ENCODE measurements around the gene KCTD10. TPM values are rescaled to one million over a fixed set of nuclear protein-coding genes. Genes with fewer than 3 reads are reported as not detected.
A peak's percentile ranks its signal among the peaks of the same experiment; 100 is the strongest.

The KCTD10 gene
- total RNA-seq, 1 donor from 2014 or later: 128 TPM

GRCh38 chr12:109464642-109465351 lies 12.3 kb downstream of the KCTD10 start:
- TF ChIP-seq CTCF (IDR thresholded peaks at IDR 0.05; ENCODE audit: unreplicated experiment): no peak
- Mint-ChIP-seq H3K27me3 (ENCODE audit: unreplicated experiment) (peaks cover 6% of the 10 kb centered on the region), H3K9me3 (ENCODE audit: unreplicated experiment) (no peaks in the 10 kb centered on the region), H3K36me3 (ENCODE audit: low read depth, unreplicated experiment) (peaks cover 52% of the 10 kb centered on the region), H3K4me1 (ENCODE audit: unreplicated experiment) (peaks cover 91% of the 10 kb centered on the region), H3K4me3 (ENCODE audit: unreplicated experiment) (peak overlapping the region; percentile 42), H3K27ac (ENCODE audit: unreplicated experiment) (peak overlapping the region; percentile 100)
- DNase-seq (ENCODE audit: low spot score): no peak

GRCh38 chr12:109463756-109464155 lies 13.3 kb downstream of the KCTD10 start:
- H3K36me3 Mint-ChIP-seq (ENCODE audit: low read depth, unreplicated experiment): peaks cover 55% of the 10 kb centered on the region
- H3K9me3 Mint-ChIP-seq (ENCODE audit: unreplicated experiment): no peaks in the 10 kb centered on the region
- no peak for TF ChIP-seq CTCF (IDR thresholded peaks at IDR 0.05; ENCODE audit: unreplicated experiment)
- H3K4me3 Mint-ChIP-seq (ENCODE audit: unreplicated experiment): no peak overlapping the region
- peaks cover 8% of the 10 kb centered on the region for H3K27me3 Mint-ChIP-seq (ENCODE audit: unreplicated experiment)
- peak overlapping the region; percentile 100 for H3K27ac Mint-ChIP-seq (ENCODE audit: unreplicated experiment)
- H3K4me1 Mint-ChIP-seq (ENCODE audit: unreplicated experiment): peaks cover 95% of the 10 kb centered on the region
- DNase-seq (ENCODE audit: low spot score): no peak

- peak overlapping the region; percentile 48 for H3K4me3 Mint-ChIP-seq (ENCODE audit: unreplicated experiment)
- H3K9me3 Mint-ChIP-seq (ENCODE audit: unreplicated experiment): no peaks in the 10 kb centered on the region
- DNase-seq (ENCODE audit: low spot score): peak; percentile 30
- peaks cover 52% of the 10 kb centered on the region for H3K36me3 Mint-ChIP-seq (ENCODE audit: low read depth, unreplicated experiment)
- TF ChIP-seq CTCF (IDR thresholded peaks at IDR 0.05; ENCODE audit: unreplicated experiment): no peak
- H3K4me1 Mint-ChIP-seq (ENCODE audit: unreplicated experiment): peaks cover 94% of the 10 kb centered on the region
- peak overlapping the region; percentile 100 for H3K27ac Mint-ChIP-seq (ENCODE audit: unreplicated experiment)
- peaks cover 4% of the 10 kb centered on the region for H3K27me3 Mint-ChIP-seq (ENCODE audit: unreplicated experiment)
Measured at GRCh38 chr12:109462868-109463692, 14.0 kb downstream of the KCTD10 start.

GRCh38 chr12:109461846-109462756 lies 15.0 kb downstream of the KCTD10 start:
- peaks cover 4% of the 10 kb centered on the region for H3K27me3 Mint-ChIP-seq (ENCODE audit: unreplicated experiment)
- TF ChIP-seq CTCF (IDR thresholded peaks at IDR 0.05; ENCODE audit: unreplicated experiment): no peak
- peaks cover 59% of the 10 kb centered on the region for H3K36me3 Mint-ChIP-seq (ENCODE audit: low read depth, unreplicated experiment)
- H3K9me3 Mint-ChIP-seq (ENCODE audit: unreplicated experiment): no peaks in the 10 kb centered on the region
- peak overlapping the region; percentile 48 for H3K4me3 Mint-ChIP-seq (ENCODE audit: unreplicated experiment)
- DNase-seq (ENCODE audit: low spot score): peak; percentile 51
- peaks cover 93% of the 10 kb centered on the region for H3K4me1 Mint-ChIP-seq (ENCODE audit: unreplicated experiment)
- peak overlapping the region; percentile 100 for H3K27ac Mint-ChIP-seq (ENCODE audit: unreplicated experiment)

Data from endothelial cell (in vitro differentiated cells).